Endodermal cell (in vitro differentiated cells): ENCODE measurements around the gene RPL22. TPM values are rescaled to one million over a fixed set of nuclear protein-coding genes. Genes with fewer than 3 reads are reported as not detected.

Experiments
- DNase-seq: peaks from one replicate; pipeline ENCODE4 v3.0.0-alpha.2; 2017
- H3K27ac ChIP-seq: 2 replicates; pipeline ENCODE4 v1.5.1; 2013; ENCODE audit warnings: mild to moderate bottlenecking, low read depth, low read length, moderate library complexity
- H3K27me3 ChIP-seq: 2 replicates; pipeline ENCODE4 v1.6.1; 2013; ENCODE audit warnings: mild to moderate bottlenecking, low read length, moderate library complexity; ENCODE audit not compliant: insufficient read depth, control insufficient read depth, poor library complexity, severe bottlenecking
- H3K36me3 ChIP-seq: 2 replicates; pipeline ENCODE4 v1.7.0; 2013; ENCODE audit warnings: mild to moderate bottlenecking, low read length, moderate library complexity; ENCODE audit not compliant: control insufficient read depth, insufficient read depth
- H3K4me1 ChIP-seq: one replicate; pipeline ENCODE4 v1.7.0; 2013; ENCODE audit warnings: low read length; ENCODE audit not compliant: control insufficient read depth, insufficient read depth
- H3K4me3 ChIP-seq: 2 replicates; pipeline ENCODE4 v1.5.1; 2013; ENCODE audit warnings: mild to moderate bottlenecking, low read length, moderate library complexity
- H3K9ac ChIP-seq: 2 replicates; pipeline ENCODE4 v1.6.1; 2013; ENCODE audit warnings: mild to moderate bottlenecking, low read length, moderate library complexity; ENCODE audit not compliant: poor library complexity, severe bottlenecking; ENCODE audit errors: extremely low read depth
- H3K9me3 ChIP-seq: 2 replicates; pipeline ENCODE4 v1.6.1; 2013; ENCODE audit warnings: mild to moderate bottlenecking, low read length, moderate library complexity; ENCODE audit not compliant: control insufficient read depth
- H3K27ac Mint-ChIP-seq: 2 replicates; pipeline ENCODE4 v1.8.0; 2020; ENCODE audit warnings: mixed read lengths
- H3K27me3 Mint-ChIP-seq: 2 replicates; pipeline ENCODE4 v1.8.0; 2021; ENCODE audit warnings: mild to moderate bottlenecking, mixed read lengths; ENCODE audit not compliant: insufficient read depth
- H3K36me3 Mint-ChIP-seq: 2 replicates; pipeline ENCODE4 v1.8.0; 2020; ENCODE audit warnings: low read depth, mixed read lengths
- H3K4me1 Mint-ChIP-seq: 2 replicates; pipeline ENCODE4 v1.8.0; 2020; ENCODE audit warnings: mixed read lengths
- H3K4me3 Mint-ChIP-seq: 2 replicates; pipeline ENCODE4 v1.8.0; 2020; ENCODE audit warnings: mild to moderate bottlenecking, moderate library complexity, mixed read lengths
- H3K9me3 Mint-ChIP-seq: 2 replicates; pipeline ENCODE4 v1.8.0; 2020; ENCODE audit warnings: mild to moderate bottlenecking, mixed read lengths
- CTCF ChIP-seq: fragments of 200-600 bp; sonication (generic); conservative IDR thresholded peaks from 2 replicates; pipeline ENCODE4 v1.5.0; 2021; ENCODE audit warnings: antibody characterized with exemption, mild to moderate bottlenecking
- WGBS, 2 experiments: methylation state at CpG; one replicate each; pipeline versions ENCODE4 v1.1.5 to v1.1.7; 2013; ENCODE audit warnings: missing lambda C conversion rate in 2 of 2, mixed read lengths in 1 of 2; ENCODE audit not compliant: insufficient coverage in 1 of 2, insufficient read length in 1 of 2; 5-methylcytosine and 5-hydroxymethylcytosine counted together
- total RNA-seq, 2 donors: library from RNA; stranded (reverse); fragmentation: NEBNext Ultra II Directional in 1 of 2; extraction: Animal tissue kit (Norgen Biotek cat#: 25700) in 1 of 2; gene quantifications; 2 replicates in 1 of 2; 3 replicates in 1 of 2; pipeline ENCODE4 v1.2.1, GENCODE V29; 2021

Gene RPL22
- total RNA-seq, 2 donors from 2014 or later = 409 to 481 TPM

GRCh38 chr1:6166655-6167390, 32.6 kb downstream of the RPL22 start:
- no peaks in the 10 kb centered on the region for H3K27me3 Mint-ChIP-seq
- H3K27ac Mint-ChIP-seq = no peak overlapping the region
- H3K27ac ChIP-seq = no peak overlapping the region

GRCh38 chr1:6166221-6166620, 33.2 kb downstream of the RPL22 start:
- Histone ChIP-seq H3K4me3 (no peak overlapping the region), H3K27ac (no peak overlapping the region), H3K27me3 (no peaks in the 10 kb centered on the region), H3K36me3 (no peaks in the 10 kb centered on the region), H3K9ac (no peak overlapping the region), H3K4me1 (no peaks in the 10 kb centered on the region), H3K9me3 (no peaks in the 10 kb centered on the region)
- Mint-ChIP-seq H3K27me3 (no peaks in the 10 kb centered on the region), H3K4me3 (no peak overlapping the region), H3K27ac (no peak overlapping the region), H3K36me3 (no peaks in the 10 kb centered on the region), H3K4me1 (peaks cover 2% of the 10 kb centered on the region), H3K9me3 (no peaks in the 10 kb centered on the region)
- DNase-seq = no peak
- 85 to 100% methylated on average over 1 to 10 of the region's 10 CpGs for WGBS, 2 experiments
- TF ChIP-seq CTCF = no peak

More at GRCh38 chr1:6166655-6167390, 32.6 kb downstream of the RPL22 start:
- Histone ChIP-seq H3K9ac (no peak overlapping the region), H3K9me3 (no peaks in the 10 kb centered on the region), H3K4me3 (no peak overlapping the region), H3K36me3 (no peaks in the 10 kb centered on the region), H3K27me3 (no peaks in the 10 kb centered on the region), H3K4me1 (no peaks in the 10 kb centered on the region)
- WGBS, 2 experiments = 88% methylated on average over 5 to 19 of the region's 19 CpGs
- Mint-ChIP-seq H3K4me3 (no peak overlapping the region), H3K4me1 (peaks cover under 1% of the 10 kb centered on the region), H3K36me3 (no peaks in the 10 kb centered on the region), H3K9me3 (no peaks in the 10 kb centered on the region)
- TF ChIP-seq CTCF = no peak
- DNase-seq = no peak

- DNase-seq = no peak
- Mint-ChIP-seq H3K36me3 (no peaks in the 10 kb centered on the region), H3K27me3 (no peaks in the 10 kb centered on the region), H3K4me3 (no peak overlapping the region), H3K4me1 (peaks cover 2% of the 10 kb centered on the region), H3K27ac (no peak overlapping the region), H3K9me3 (no peaks in the 10 kb centered on the region)
- 86 to 93% methylated on average over 3 to 12 of the region's 12 CpGs for WGBS, 2 experiments
- Histone ChIP-seq H3K36me3 (no peaks in the 10 kb centered on the region), H3K27ac (no peak overlapping the region), H3K9ac (no peak overlapping the region), H3K9me3 (no peaks in the 10 kb centered on the region), H3K4me3 (no peak overlapping the region), H3K4me1 (no peaks in the 10 kb centered on the region), H3K27me3 (no peaks in the 10 kb centered on the region)
- TF ChIP-seq CTCF = no peak
These were observed 33.9 kb downstream of the RPL22 start for GRCh38 chr1:6165441-6165985.
